ENCODE data around the gene GRIA2.

Gene GRIA2

GRCh38 chr4:157315968-157316367, 95.4 kb downstream of the GRIA2 start:
- H4K20me1 ChIP-seq (ENCODE audit: insufficient read depth, low read length): no peaks in the 10 kb centered on the region
- H3K9me2 ChIP-seq (replicated peaks; ENCODE audit: insufficient read depth, low read length): no peaks in the 10 kb centered on the region
- H3K4me3 ChIP-seq (ENCODE audit: low read length): no peak overlapping the region
- no peaks in the 10 kb centered on the region for H3K27me3 ChIP-seq (replicated peaks; ENCODE audit: insufficient read depth, low read length)
- TF ChIP-seq CTCF (IDR thresholded peaks at IDR 0.05; ENCODE audit: low read length): no peak
- TF ChIP-seq EZH2phosphoT487 (IDR thresholded peaks at IDR 0.05; ENCODE audit: low read length): no peak
- no peak for TF ChIP-seq EZH2 (optimal IDR thresholded peaks at IDR 0.05; ENCODE audit: low read depth, low read length)
- no peaks in the 10 kb centered on the region for H3K36me3 ChIP-seq (replicated peaks; ENCODE audit: insufficient read depth, low read length)
- no peak overlapping the region for H2AFZ ChIP-seq (ENCODE audit: low read length)
- H3K9me3 ChIP-seq (replicated peaks; ENCODE audit: insufficient read depth, low read length): no peaks in the 10 kb centered on the region
- no peak overlapping the region for H3K27ac ChIP-seq (ENCODE audit: low read length)
- H3K9ac ChIP-seq (ENCODE audit: low read length): no peak overlapping the region
- no peak overlapping the region for H3K4me2 ChIP-seq (ENCODE audit: low read depth, low read length)
- H3K4me1 ChIP-seq (ENCODE audit: low read length): peaks cover 18% of the 10 kb centered on the region
- no peak for DNase-seq
- peaks cover 5% of the 10 kb centered on the region for H3F3A ChIP-seq (ENCODE audit: insufficient read depth, low read length)
- no peaks in the 10 kb centered on the region for H3K79me2 ChIP-seq (ENCODE audit: low read length)

DNA sequence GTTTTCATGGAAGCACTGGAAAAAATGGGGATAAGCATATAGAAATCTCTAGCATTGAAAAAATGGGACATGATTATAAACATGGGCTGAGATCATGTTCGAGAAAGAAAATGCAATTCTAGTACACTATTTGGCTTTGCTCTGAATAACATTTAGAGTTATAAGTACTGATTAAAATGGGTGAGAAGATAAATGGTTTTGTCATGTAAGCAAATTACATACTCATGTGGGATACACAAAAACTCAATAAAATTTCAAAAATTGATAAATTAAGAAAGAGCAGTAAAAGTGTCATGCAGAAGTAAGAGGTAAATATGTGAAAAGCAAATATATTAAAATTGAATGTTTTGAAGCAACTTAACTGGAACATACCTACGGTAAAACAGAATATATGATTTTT, 99.6 kb downstream of the GRIA2 start:
- Histone ChIP-seq H2AFZ (ENCODE audit: low read length) (no peak overlapping the region), H3K4me3 (ENCODE audit: low read length) (no peak overlapping the region), H3K36me3 (replicated peaks; ENCODE audit: insufficient read depth, low read length) (no peaks in the 10 kb centered on the region), H3K9me2 (replicated peaks; ENCODE audit: insufficient read depth, low read length) (no peaks in the 10 kb centered on the region), H4K20me1 (ENCODE audit: insufficient read depth, low read length) (no peaks in the 10 kb centered on the region), H3K4me1 (ENCODE audit: low read length) (no peaks in the 10 kb centered on the region), H3K27me3 (replicated peaks; ENCODE audit: insufficient read depth, low read length) (no peaks in the 10 kb centered on the region), H3K27ac (ENCODE audit: low read length) (no peak overlapping the region), H3K9me3 (replicated peaks; ENCODE audit: insufficient read depth, low read length) (no peaks in the 10 kb centered on the region), H3K79me2 (ENCODE audit: low read length) (no peaks in the 10 kb centered on the region), H3K4me2 (ENCODE audit: low read depth, low read length) (no peak overlapping the region), H3K9ac (ENCODE audit: low read length) (no peak overlapping the region), H3F3A (ENCODE audit: insufficient read depth, low read length) (no peaks in the 10 kb centered on the region)
- DNase-seq: no peak
- TF ChIP-seq EZH2 (optimal IDR thresholded peaks at IDR 0.05; ENCODE audit: low read depth, low read length) (no peak), CTCF (IDR thresholded peaks at IDR 0.05; ENCODE audit: low read length) (no peak), EZH2phosphoT487 (IDR thresholded peaks at IDR 0.05; ENCODE audit: low read length) (no peak)

GRCh38 chr4:157327666-157328065, 107.1 kb downstream of the GRIA2 start:
- no peaks in the 10 kb centered on the region for H4K20me1 ChIP-seq (ENCODE audit: insufficient read depth, low read length)
- no peaks in the 10 kb centered on the region for H3K36me3 ChIP-seq (replicated peaks; ENCODE audit: insufficient read depth, low read length)
- no peaks in the 10 kb centered on the region for H3K27me3 ChIP-seq (replicated peaks; ENCODE audit: insufficient read depth, low read length)
- no peaks in the 10 kb centered on the region for H3K9me2 ChIP-seq (replicated peaks; ENCODE audit: insufficient read depth, low read length)
- H3K4me2 ChIP-seq (ENCODE audit: low read depth, low read length): no peak overlapping the region
- H3K4me3 ChIP-seq (ENCODE audit: low read length): no peak overlapping the region
- TF ChIP-seq EZH2 (optimal IDR thresholded peaks at IDR 0.05; ENCODE audit: low read depth, low read length) (no peak), CTCF (IDR thresholded peaks at IDR 0.05; ENCODE audit: low read length) (no peak), EZH2phosphoT487 (IDR thresholded peaks at IDR 0.05; ENCODE audit: low read length) (no peak)
- H3K27ac ChIP-seq (ENCODE audit: low read length): no peak overlapping the region
- no peak overlapping the region for H3K9ac ChIP-seq (ENCODE audit: low read length)
- H3F3A ChIP-seq (ENCODE audit: insufficient read depth, low read length): no peaks in the 10 kb centered on the region
- no peaks in the 10 kb centered on the region for H3K79me2 ChIP-seq (ENCODE audit: low read length)
- no peaks in the 10 kb centered on the region for H3K4me1 ChIP-seq (ENCODE audit: low read length)
- H3K9me3 ChIP-seq (replicated peaks; ENCODE audit: insufficient read depth, low read length): no peaks in the 10 kb centered on the region
- H2AFZ ChIP-seq (ENCODE audit: low read length): no peak overlapping the region
- DNase-seq: no peak

All from MM.1S (cell line).